Stimulated activated naive CD8-positive, alpha-beta T cell treated with anti-CD3 and anti-CD28 coated beads, Interleukin-15, Interleukin-2, amounts not matched to agents 100 U/mL and 50 U/mL, for 24 hours (primary cell): Measurements from ENCODE around the gene KCNQ2.

Source experiments
- ATAC-seq: fragments of 150-1000 bp; cut with Tn5 transposase; one replicate; pipeline ENCODE4 v1.10.0; 2021
- DNase-seq: peaks from one replicate; pipeline ENCODE4 v3.0.0; 2021

Gene KCNQ2

GRCh38 chr20:63417097-63417737 lies 55.2 kb downstream of the KCNQ2 start:
- no peak for DNase-seq
- ATAC-seq: no peak

GRCh38 chr20:63416631-63417030 lies 55.8 kb downstream of the KCNQ2 start:
- DNase-seq: no peak
- no peak for ATAC-seq

- no peak for ATAC-seq
- no peak for DNase-seq
These were observed 56.6 kb downstream of the KCNQ2 start for GRCh38 chr20:63415647-63416391.

- ATAC-seq (no peak), DNase-seq (no peak)
These were observed 57.6 kb downstream of the KCNQ2 start for GRCh38 chr20:63414720-63415430.

- DNase-seq (no peak), ATAC-seq (no peak)
These were observed 58.3 kb downstream of the KCNQ2 start for GRCh38 chr20:63413963-63414684.

- no peak for DNase-seq
- ATAC-seq: no peak
These were observed 59.1 kb downstream of the KCNQ2 start for GRCh38 chr20:63413323-63413722.

GRCh38 chr20:63412889-63413288 lies 59.6 kb downstream of the KCNQ2 start:
- ATAC-seq (no peak), DNase-seq (no peak)

- ATAC-seq: no peak
- no peak for DNase-seq
These were observed 60.4 kb downstream of the KCNQ2 start for GRCh38 chr20:63411898-63412631.

- DNase-seq (no peak), ATAC-seq (no peak)
These were observed 61.1 kb downstream of the KCNQ2 start for GRCh38 chr20:63411151-63411897.

- DNase-seq: no peak
These were observed 62.5 kb downstream of the KCNQ2 start for GRCh38 chr20:63409834-63410435.

GRCh38 chr20:63409066-63409833 lies 63.2 kb downstream of the KCNQ2 start:
- no peak for DNase-seq
- no peak for ATAC-seq

More at GRCh38 chr20:63409834-63410435, 62.5 kb downstream of the KCNQ2 start:
- ATAC-seq: no peak

GRCh38 chr20:63408684-63409046 lies 63.8 kb downstream of the KCNQ2 start:
- no peak for DNase-seq

GRCh38 chr20:63407928-63408683 lies 64.3 kb downstream of the KCNQ2 start:
- ATAC-seq (no peak), DNase-seq (no peak)

More at GRCh38 chr20:63408684-63409046, 63.8 kb downstream of the KCNQ2 start:
- no peak for ATAC-seq

GRCh38 chr20:63406617-63407245 lies 65.7 kb downstream of the KCNQ2 start:
- ATAC-seq (no peak), DNase-seq (no peak)

- ATAC-seq: no peak
These were observed 66.4 kb downstream of the KCNQ2 start for GRCh38 chr20:63406011-63406410.

GRCh38 chr20:63405102-63405730 lies 67.2 kb downstream of the KCNQ2 start:
- DNase-seq (no peak), ATAC-seq (no peak)

More at GRCh38 chr20:63406011-63406410, 66.4 kb downstream of the KCNQ2 start:
- DNase-seq: no peak

- ATAC-seq (no peak), DNase-seq (no peak)
These were observed 68.0 kb downstream of the KCNQ2 start for GRCh38 chr20:63404129-63405085.
